NOMO-1 treated with dmso at 0.1 percent for 144 hours (cell line): ENCODE measurements around the gene IRF4.

Experiments used
- DNase-seq: peaks from one replicate; lab custom pipeline; 2025; ENCODE audit not compliant: unreplicated experiment; lab: John Stamatoyannopoulos, UW

Gene IRF4

GRCh38 chr6:381742-382461 is 9.7 kb upstream of the IRF4 start:
- DNase-seq, result no peak

GRCh38 chr6:382883-383810 is 8.4 kb upstream of the IRF4 start:
- DNase-seq, result no peak

- DNase-seq, result no peak
These were observed 7.7 kb upstream of the IRF4 start for GRCh38 chr6:383856-384255.

GRCh38 chr6:384898-385297 is 6.7 kb upstream of the IRF4 start:
- no peak for DNase-seq

- no peak for DNase-seq
These were observed 5.9 kb upstream of the IRF4 start for GRCh38 chr6:385614-386013.

GRCh38 chr6:386688-387266 is 4.8 kb upstream of the IRF4 start:
- no peak for DNase-seq

- DNase-seq, result no peak
These were observed 4.2 kb upstream of the IRF4 start for GRCh38 chr6:387293-387741.

- no peak for DNase-seq
These were observed 3.2 kb upstream of the IRF4 start for GRCh38 chr6:388202-388903.

GRCh38 chr6:389143-389542 is 2.4 kb upstream of the IRF4 start:
- no peak for DNase-seq

- DNase-seq, result no peak
These were observed 1.9 kb upstream of the IRF4 start for GRCh38 chr6:389622-390021.

- DNase-seq, result no peak
These were observed 516 bp upstream of the IRF4 start for GRCh38 chr6:390914-391558.

GRCh38 chr6:392441-393390 is 1.2 kb downstream of the IRF4 start:
- DNase-seq, result no peak

GRCh38 chr6:393391-394221 is 2.1 kb downstream of the IRF4 start:
- DNase-seq, result no peak

GRCh38 chr6:394641-395289 is 3.2 kb downstream of the IRF4 start:
- no peak for DNase-seq

- DNase-seq, result peak; percentile 23
These were observed 4.0 kb downstream of the IRF4 start for GRCh38 chr6:395432-396125.

- DNase-seq, result no peak
These were observed 4.6 kb downstream of the IRF4 start for GRCh38 chr6:396126-396520.

- DNase-seq, result no peak
These were observed 5.5 kb downstream of the IRF4 start for GRCh38 chr6:397056-397455.

- no peak for DNase-seq
These were observed 6.1 kb downstream of the IRF4 start for GRCh38 chr6:397604-398003.
